B cell (primary cell): ENCODE measurements around the gene N4BP3. TPM values are rescaled to one million over a fixed set of nuclear protein-coding genes. Genes with fewer than 3 reads are reported as not detected.

Source experiments
- ATAC-seq: fragments of 200-7000 bp; cut with Tn5 transposase; one replicate; pipeline ENCODE4 v1.10.0; 2021; ENCODE audit warnings: low read depth, mild to moderate bottlenecking, moderate number of reproducible peaks, moderate library complexity
- CTCF ChIA-PET: fragments of 350-600 bp; sonication (Branson Sonifier 250); formaldehyde crosslinking; loops from one replicate; lab custom pipeline; 2021; ENCODE audit warnings: antibody characterized with exemption, inconsistent platforms; lab: Charles Lee
- POLR2A ChIA-PET: fragments of 350-600 bp; sonication (Branson Sonifier 250); formaldehyde crosslinking; loops from one replicate; lab custom pipeline; 2021; ENCODE audit warnings: antibody characterized with exemption; lab: Charles Lee
- DNase-seq: peaks from one replicate; pipeline ENCODE4 v3.0.0; 2013
- H2AFZ ChIP-seq: 2 replicates; pipeline ENCODE4 v1.6.1; 2012; ENCODE audit warnings: mild to moderate bottlenecking, low read depth, low read length; ENCODE audit not compliant: insufficient read depth, poor library complexity, severe bottlenecking
- H3K27ac ChIP-seq, 2 donors: 1 replicate in 1 of 2; 2 replicates in 1 of 2; pipeline ENCODE4 v1.5.1; 2012 to 2013; ENCODE audit warnings: low read length in 2 of 2, mild to moderate bottlenecking in 2 of 2, moderate library complexity in 1 of 2
- H3K27me3 ChIP-seq, 4 experiments: fragments of 200-600 bp in 1 of 4; sonication (generic) in 1 of 4; replicated peaks in 1 of 4; 1 replicate in 2 of 4; 2 replicates in 2 of 4; pipeline versions ENCODE4 v1.6.1 to v1.7.0; 2013 to 2016; ENCODE audit warnings: low read length in 3 of 4, mild to moderate bottlenecking in 2 of 4, mixed read lengths in 1 of 4, moderate library complexity in 1 of 4; ENCODE audit not compliant: insufficient read depth in 4 of 4, control insufficient read depth in 3 of 4; ENCODE audit errors: control extremely low read depth in 1 of 4
- H3K36me3 ChIP-seq, 2 experiments: replicated peaks in 1 of 2; 1 replicate in 1 of 2; 2 replicates in 1 of 2; pipeline versions ENCODE4 v1.6.1 to v1.7.1; 2013; ENCODE audit warnings: low read length in 1 of 2; ENCODE audit not compliant: insufficient read depth in 2 of 2, control insufficient read depth in 1 of 2; ENCODE audit errors: control extremely low read depth in 1 of 2, extremely low read depth in 1 of 2
- H3K4me1 ChIP-seq, 2 donors: fragments of 200-600 bp in 1 of 2; sonication (generic) in 1 of 2; 1 replicate in 1 of 2; 2 replicates in 1 of 2; pipeline versions ENCODE4 v1.5.1 to v1.6.1; 2013 to 2017; ENCODE audit warnings: low read length in 2 of 2; ENCODE audit not compliant: control insufficient read depth in 2 of 2, insufficient read depth in 2 of 2
- H3K4me2 ChIP-seq: replicated peaks from 2 replicates; pipeline ENCODE3; 2012; ENCODE audit warnings: mild to moderate bottlenecking, low read depth, low read length; ENCODE audit not compliant: poor library complexity, severe bottlenecking
- H3K4me3 ChIP-seq, 5 experiments: fragments of 200-600 bp in 1 of 5; sonication (generic) in 1 of 5; 1 replicate in 3 of 5; 2 replicates in 2 of 5; pipeline versions ENCODE4 v1.5.1 to v1.7.0; 2011 to 2016; ENCODE audit warnings: low read length in 4 of 5, mild to moderate bottlenecking in 4 of 5, low read depth in 2 of 5, control low read depth in 1 of 5, moderate library complexity in 1 of 5; ENCODE audit not compliant: insufficient read depth in 1 of 5; ENCODE audit errors: control extremely low read depth in 1 of 5, extremely low read depth in 1 of 5
- H3K79me2 ChIP-seq: fragments of 200-600 bp; sonication (generic); one replicate; pipeline ENCODE4 v1.6.0; 2016; ENCODE audit warnings: low read length; ENCODE audit not compliant: control insufficient read depth, insufficient read depth
- H3K9ac ChIP-seq: fragments of 200-600 bp; sonication (generic); 2 replicates; pipeline ENCODE4 v1.6.1; 2017; ENCODE audit warnings: mild to moderate bottlenecking, low read length, moderate library complexity
- H3K9me3 ChIP-seq, 3 donors: one replicate each; pipeline versions ENCODE4 v1.6.1 to v1.7.1; 2013; ENCODE audit warnings: low read length in 2 of 3; ENCODE audit not compliant: control insufficient read depth in 2 of 3, insufficient read depth in 1 of 3; ENCODE audit errors: control extremely low read depth in 1 of 3
- H4K20me1 ChIP-seq: 2 replicates; pipeline ENCODE4 v1.6.0; 2012; ENCODE audit warnings: mild to moderate bottlenecking, low read length; ENCODE audit not compliant: insufficient read depth, control insufficient read depth, poor library complexity, severe bottlenecking
- H3K27ac Mint-ChIP-seq: one replicate; pipeline ENCODE4 v1.8.0; 2021; ENCODE audit warnings: mixed read lengths
- H3K27me3 Mint-ChIP-seq: one replicate; pipeline ENCODE4 v1.8.0; 2021; ENCODE audit warnings: mixed read lengths
- H3K4me1 Mint-ChIP-seq: one replicate; pipeline ENCODE4 v1.8.0; 2021; ENCODE audit warnings: mixed read lengths
- H3K4me3 Mint-ChIP-seq: one replicate; pipeline ENCODE4 v1.8.0; 2021; ENCODE audit warnings: mixed read lengths
- H3K9me3 Mint-ChIP-seq: one replicate; pipeline ENCODE4 v1.8.0; 2022; ENCODE audit warnings: mixed read lengths; ENCODE audit not compliant: insufficient read depth
- EZH2 ChIP-seq: IDR thresholded peaks from 2 replicates; pipeline ENCODE4 v1.6.1; 2012; ENCODE audit warnings: borderline replicate concordance, low read depth, mild to moderate bottlenecking, moderate library complexity, low read length; ENCODE audit not compliant: insufficient read depth, poor library complexity, severe bottlenecking
- WGBS: methylation state at CpG from one replicate; pipeline ENCODE4 v1.1.5; 2013; ENCODE audit warnings: missing lambda C conversion rate; ENCODE audit not compliant: insufficient coverage; 5-methylcytosine and 5-hydroxymethylcytosine counted together
- intact Hi-C: fragments of 100-400 bp; cut with micrococcal nuclease; formaldehyde crosslinking; loops from one replicate; pipeline ENCODE4 v1.10.0; 2022
- polyA plus RNA-seq: library from polyadenylated mRNA; depleted of rRNA; stranded (reverse); fragments of >200 nt; gene quantifications from 2 replicates; pipeline ENCODE4 v1.2.3, GENCODE V29; 2012
- total RNA-seq, 2 donors: library from RNA; stranded (reverse); fragments of 120-200 nt in 1 of 2; gene quantifications; 1 replicate in 1 of 2; 2 replicates in 1 of 2; pipeline versions ENCODE4 v1.2.3 to v1.2.4, GENCODE V29; 2013 to 2022
- TF ChIP-seq, protein P1 (sequence below): fragments of 200-600 bp; IDR thresholded peaks from one replicate; pipeline ENCODE4 v1.8.0; 2022; ENCODE audit warnings: antibody characterized with exemption, mild to moderate bottlenecking

Gene N4BP3
- total and polyA plus RNA-seq, 2 donors (not counting 1 experiment from before 2014, with no cell fraction given), result 13.3 to 48.7 TPM

GRCh38 chr5:178078197-178079010 lies 34.9 kb upstream of the N4BP3 start:
- peaks cover 6% of the 10 kb centered on the region for H3K4me1 Mint-ChIP-seq
- no peak overlapping the region for H3K27ac Mint-ChIP-seq
- no peak for ATAC-seq
- TF ChIP-seq EZH2, result no peak
- TF ChIP-seq, protein P1, sequence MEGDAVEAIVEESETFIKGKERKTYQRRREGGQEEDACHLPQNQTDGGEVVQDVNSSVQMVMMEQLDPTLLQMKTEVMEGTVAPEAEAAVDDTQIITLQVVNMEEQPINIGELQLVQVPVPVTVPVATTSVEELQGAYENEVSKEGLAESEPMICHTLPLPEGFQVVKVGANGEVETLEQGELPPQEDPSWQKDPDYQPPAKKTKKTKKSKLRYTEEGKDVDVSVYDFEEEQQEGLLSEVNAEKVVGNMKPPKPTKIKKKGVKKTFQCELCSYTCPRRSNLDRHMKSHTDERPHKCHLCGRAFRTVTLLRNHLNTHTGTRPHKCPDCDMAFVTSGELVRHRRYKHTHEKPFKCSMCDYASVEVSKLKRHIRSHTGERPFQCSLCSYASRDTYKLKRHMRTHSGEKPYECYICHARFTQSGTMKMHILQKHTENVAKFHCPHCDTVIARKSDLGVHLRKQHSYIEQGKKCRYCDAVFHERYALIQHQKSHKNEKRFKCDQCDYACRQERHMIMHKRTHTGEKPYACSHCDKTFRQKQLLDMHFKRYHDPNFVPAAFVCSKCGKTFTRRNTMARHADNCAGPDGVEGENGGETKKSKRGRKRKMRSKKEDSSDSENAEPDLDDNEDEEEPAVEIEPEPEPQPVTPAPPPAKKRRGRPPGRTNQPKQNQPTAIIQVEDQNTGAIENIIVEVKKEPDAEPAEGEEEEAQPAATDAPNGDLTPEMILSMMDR, result no peak
- CTCF ChIA-PET, result interaction anchor here (0.6 to 12.4 kb wide), 10 partner anchors 11 to 1416 kb away, joined by 3 to 540 read pairs (median 10); partner anchors contain the start of gene NHP2
- Histone ChIP-seq H3K4me1 (peaks cover 0 to 8% of the 10 kb centered on the region in 2 donors), H3K36me3 (no peaks in the 10 kb centered on the region), H2AFZ (no peak overlapping the region), H3K79me2 (no peaks in the 10 kb centered on the region), H3K27me3 (peaks cover 0 to 23% (median 8%) of the 10 kb centered on the region in 4 experiments), H3K27ac (no peak overlapping the region), H3K9ac (no peak overlapping the region), H3K9me3 (no peaks in the 10 kb centered on the region), H3K4me2 (no peak overlapping the region), H4K20me1 (no peaks in the 10 kb centered on the region), H3K4me3 (no peak overlapping the region)
- no peak for DNase-seq
- no peaks in the 10 kb centered on the region for H3K9me3 Mint-ChIP-seq
- intact Hi-C loops, result no loop called here
- H3K4me3 Mint-ChIP-seq, result no peak overlapping the region
- WGBS, result 95% methylated on average over 18 of the region's 22 CpGs
- peaks cover 17% of the 10 kb centered on the region for H3K27me3 Mint-ChIP-seq
- POLR2A ChIA-PET, result no interaction called here

- no peaks in the 10 kb centered on the region for H3K36me3 ChIP-seq
- H3K27ac ChIP-seq, result no peak overlapping the region
- intact Hi-C loops, result no loop called here
- no peak for ATAC-seq
- Mint-ChIP-seq H3K9me3 (no peaks in the 10 kb centered on the region), H3K27me3 (peaks cover 16% of the 10 kb centered on the region), H3K27ac (no peak overlapping the region), H3K4me3 (no peak overlapping the region), H3K4me1 (peaks cover 8% of the 10 kb centered on the region)
- H3K9me3 ChIP-seq, result no peaks in the 10 kb centered on the region
- H3K4me2 ChIP-seq, result no peak overlapping the region
- H3K4me1 ChIP-seq, result peaks cover 0 to 8% of the 10 kb centered on the region in 2 donors
- no peak for TF ChIP-seq EZH2
- TF ChIP-seq, protein P1, result no peak
- WGBS, result 92% methylated on average over 7 of the region's 8 CpGs
- no peaks in the 10 kb centered on the region for H3K79me2 ChIP-seq
- H4K20me1 ChIP-seq, result no peaks in the 10 kb centered on the region
- H3K4me3 ChIP-seq, result no peak overlapping the region
- ChIA-PET CTCF (interaction anchor here (1.2 to 12.4 kb wide), 2 partner anchors 61 to 73 kb away, joined by 3 to 540 read pairs; partner anchors contain the start of gene NHP2), POLR2A (no interaction called here)
- DNase-seq, result no peak
- H3K9ac ChIP-seq, result no peak overlapping the region
- H2AFZ ChIP-seq, result no peak overlapping the region
- peaks cover 0 to 11% (median 3%) of the 10 kb centered on the region in 4 experiments for H3K27me3 ChIP-seq
Observed at GRCh38 chr5:178080056-178080455, 33.3 kb upstream of the N4BP3 start.
